Measurements from ENCODE around the gene FBRSL1.

GRCh38 chr12:132482771-132483170 lies 7.2 kb upstream of the FBRSL1 start:
- TF ChIP-seq POLR2A (IDR thresholded peaks at IDR 0.05; ENCODE audit: control extremely low read depth in 1 of 2, low read depth in 2 of 2, low read length in 2 of 2) (no peak), EZH2 (IDR thresholded peaks at IDR 0.05; ENCODE audit: low read depth, low read length, severe bottlenecking) (no peak), MAX (IDR thresholded peaks at IDR 0.05) (no peak), CREB1 (IDR thresholded peaks at IDR 0.05) (no peak), YY1 (IDR thresholded peaks at IDR 0.05; ENCODE audit: low read depth, low read length) (no peak), EP300 (IDR thresholded peaks at IDR 0.05; ENCODE audit: borderline replicate concordance in 1 of 2, low read depth in 2 of 2, low read length in 2 of 2) (no peak), RFX5 (IDR thresholded peaks at IDR 0.05; ENCODE audit: borderline replicate concordance, low read depth, low read length) (no peak), TAF1 (IDR thresholded peaks at IDR 0.05; ENCODE audit: low read depth, low read length) (no peak), TBP (IDR thresholded peaks at IDR 0.05; ENCODE audit: low read depth, low read length) (no peak)
- TF ChIP-seq, protein P1, sequence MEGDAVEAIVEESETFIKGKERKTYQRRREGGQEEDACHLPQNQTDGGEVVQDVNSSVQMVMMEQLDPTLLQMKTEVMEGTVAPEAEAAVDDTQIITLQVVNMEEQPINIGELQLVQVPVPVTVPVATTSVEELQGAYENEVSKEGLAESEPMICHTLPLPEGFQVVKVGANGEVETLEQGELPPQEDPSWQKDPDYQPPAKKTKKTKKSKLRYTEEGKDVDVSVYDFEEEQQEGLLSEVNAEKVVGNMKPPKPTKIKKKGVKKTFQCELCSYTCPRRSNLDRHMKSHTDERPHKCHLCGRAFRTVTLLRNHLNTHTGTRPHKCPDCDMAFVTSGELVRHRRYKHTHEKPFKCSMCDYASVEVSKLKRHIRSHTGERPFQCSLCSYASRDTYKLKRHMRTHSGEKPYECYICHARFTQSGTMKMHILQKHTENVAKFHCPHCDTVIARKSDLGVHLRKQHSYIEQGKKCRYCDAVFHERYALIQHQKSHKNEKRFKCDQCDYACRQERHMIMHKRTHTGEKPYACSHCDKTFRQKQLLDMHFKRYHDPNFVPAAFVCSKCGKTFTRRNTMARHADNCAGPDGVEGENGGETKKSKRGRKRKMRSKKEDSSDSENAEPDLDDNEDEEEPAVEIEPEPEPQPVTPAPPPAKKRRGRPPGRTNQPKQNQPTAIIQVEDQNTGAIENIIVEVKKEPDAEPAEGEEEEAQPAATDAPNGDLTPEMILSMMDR (IDR thresholded peaks at IDR 0.05; ENCODE audit: control extremely low read depth in 1 of 3, insufficient read depth in 1 of 3, low read depth in 1 of 3, low read length in 3 of 3) = no peak
